ENCODE data around the gene SSC5D. TPM values are rescaled to one million over a fixed set of nuclear protein-coding genes. Genes with fewer than 3 reads are reported as not detected.

Gene SSC5D
- total RNA-seq, 1 experiment from 2014 or later = 0.26 TPM

DNA sequence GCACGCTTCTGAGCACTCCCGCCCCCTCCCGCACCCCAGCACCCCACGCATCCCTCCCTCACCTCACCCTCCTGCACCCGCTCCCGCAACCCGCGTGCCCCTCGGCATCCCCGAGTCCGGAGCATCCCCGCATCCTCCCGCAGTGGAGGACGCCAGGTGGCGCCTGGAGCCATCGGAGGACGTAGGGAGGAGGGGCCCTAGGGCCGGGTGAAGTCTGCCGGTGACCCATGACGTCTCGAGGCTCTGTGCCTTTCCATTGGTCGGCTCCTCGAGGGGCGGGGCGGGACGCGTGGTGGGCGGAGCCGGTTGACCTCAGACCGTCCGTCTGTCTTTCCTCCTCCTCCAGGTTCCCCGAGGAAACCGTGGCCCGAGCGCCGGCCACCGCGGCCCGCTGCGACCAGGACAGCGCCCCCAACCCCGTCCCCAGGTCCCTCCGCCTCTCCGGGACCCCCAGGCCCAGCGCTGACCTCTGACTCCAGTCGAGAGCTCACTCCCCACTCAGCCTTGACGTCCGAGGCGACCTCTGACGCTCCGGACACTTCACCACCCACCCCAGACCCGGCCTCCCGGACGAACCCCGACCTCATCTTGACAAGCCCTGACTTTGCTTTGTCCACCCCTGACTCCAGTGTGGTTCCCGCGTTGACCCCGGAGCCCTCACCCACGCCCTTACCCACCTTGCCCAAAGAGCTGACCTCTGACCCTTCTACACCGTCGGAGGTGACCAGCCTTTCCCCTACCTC, 28.8 kb downstream of the SSC5D start:
- Mint-ChIP-seq H3K9me3 (ENCODE audit: low read depth, unreplicated experiment) (no peaks in the 10 kb centered on the region), H3K4me3 (ENCODE audit: low read depth, unreplicated experiment) (peak overlapping the region; percentile 73), H3K4me1 (ENCODE audit: low read depth, unreplicated experiment) (no peaks in the 10 kb centered on the region), H3K27me3 (ENCODE audit: unreplicated experiment) (peaks cover 24% of the 10 kb centered on the region), H3K36me3 (ENCODE audit: insufficient read depth, unreplicated experiment) (peaks cover 16% of the 10 kb centered on the region), H3K27ac (ENCODE audit: unreplicated experiment) (peak overlapping the region; percentile 78)
- CTCF ChIA-PET = interaction anchor here (0.5 to 2.0 kb wide), 7 partner anchors 18 to 151 kb away, joined by 3 to 15 read pairs (median 4); partner anchors contain the start of genes FIZ1, ZNF784 and ZNF865
- BruUV-seq (replicated peaks) = no TSS peak
- intact Hi-C loops (cut with micrococcal nuclease; ENCODE audit: unreplicated experiment) = loop anchor here (1.0 to 2.0 kb wide), 3 partner anchors 82 to 114 kb away; partner anchors contain the start of gene FIZ1
- TF ChIP-seq, protein P1, sequence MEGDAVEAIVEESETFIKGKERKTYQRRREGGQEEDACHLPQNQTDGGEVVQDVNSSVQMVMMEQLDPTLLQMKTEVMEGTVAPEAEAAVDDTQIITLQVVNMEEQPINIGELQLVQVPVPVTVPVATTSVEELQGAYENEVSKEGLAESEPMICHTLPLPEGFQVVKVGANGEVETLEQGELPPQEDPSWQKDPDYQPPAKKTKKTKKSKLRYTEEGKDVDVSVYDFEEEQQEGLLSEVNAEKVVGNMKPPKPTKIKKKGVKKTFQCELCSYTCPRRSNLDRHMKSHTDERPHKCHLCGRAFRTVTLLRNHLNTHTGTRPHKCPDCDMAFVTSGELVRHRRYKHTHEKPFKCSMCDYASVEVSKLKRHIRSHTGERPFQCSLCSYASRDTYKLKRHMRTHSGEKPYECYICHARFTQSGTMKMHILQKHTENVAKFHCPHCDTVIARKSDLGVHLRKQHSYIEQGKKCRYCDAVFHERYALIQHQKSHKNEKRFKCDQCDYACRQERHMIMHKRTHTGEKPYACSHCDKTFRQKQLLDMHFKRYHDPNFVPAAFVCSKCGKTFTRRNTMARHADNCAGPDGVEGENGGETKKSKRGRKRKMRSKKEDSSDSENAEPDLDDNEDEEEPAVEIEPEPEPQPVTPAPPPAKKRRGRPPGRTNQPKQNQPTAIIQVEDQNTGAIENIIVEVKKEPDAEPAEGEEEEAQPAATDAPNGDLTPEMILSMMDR (IDR thresholded peaks at IDR 0.05; ENCODE audit: unreplicated experiment) = peak; percentile 91
- peak; percentile 98 for DNase-seq

DNA sequence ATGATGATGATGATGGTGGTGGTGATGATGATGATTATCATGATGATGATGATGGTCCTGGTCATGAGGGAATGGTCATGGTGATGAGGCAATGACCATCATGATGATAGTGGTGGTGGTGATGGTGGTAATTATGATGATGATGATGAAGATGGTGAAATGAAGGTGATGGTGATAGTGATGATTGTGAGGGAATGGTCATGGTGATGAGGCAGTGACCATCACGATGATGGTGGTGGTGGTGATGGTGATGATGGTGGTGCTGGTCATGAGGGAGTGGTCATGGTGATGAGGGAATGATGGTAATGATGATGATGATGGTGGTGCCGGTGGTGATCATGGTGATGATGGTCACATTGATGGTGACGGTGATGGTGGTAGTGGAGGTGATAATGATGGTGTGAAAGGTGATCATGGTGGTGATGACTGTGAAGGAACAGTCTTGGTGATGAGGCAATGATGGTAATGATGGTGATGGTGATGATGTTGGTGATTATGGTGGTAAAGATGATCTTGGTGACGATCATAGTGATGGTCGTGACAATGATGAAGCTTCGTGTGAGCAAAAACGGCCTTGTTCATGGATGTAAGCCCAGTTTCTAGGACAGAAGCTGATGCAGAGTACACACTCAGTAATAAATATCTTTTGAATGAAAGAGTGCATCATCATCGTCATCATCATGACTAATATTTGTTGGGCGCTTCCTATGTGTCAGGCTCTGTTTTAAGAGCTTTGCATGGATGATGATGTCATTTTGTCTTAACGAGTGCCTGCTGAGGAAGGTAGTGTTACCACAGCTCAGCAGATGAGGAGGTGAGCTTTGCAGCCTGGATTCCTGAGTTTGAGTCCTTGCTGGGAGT, 31.4 kb downstream of the SSC5D start:
- TF ChIP-seq, protein P1 (IDR thresholded peaks at IDR 0.05; ENCODE audit: unreplicated experiment) = no peak
- BruUV-seq (replicated peaks) = no TSS peak
- CTCF ChIA-PET = interaction anchor here (0.7 kb wide), 1 partner anchor 144 kb away, joined by 3 read pairs; no protein-coding TSS in a partner anchor
- DNase-seq = no peak
- Mint-ChIP-seq H3K9me3 (ENCODE audit: low read depth, unreplicated experiment) (no peaks in the 10 kb centered on the region), H3K27me3 (ENCODE audit: unreplicated experiment) (no peaks in the 10 kb centered on the region), H3K27ac (ENCODE audit: unreplicated experiment) (no peak overlapping the region), H3K4me3 (ENCODE audit: low read depth, unreplicated experiment) (no peak overlapping the region), H3K4me1 (ENCODE audit: low read depth, unreplicated experiment) (no peaks in the 10 kb centered on the region), H3K36me3 (ENCODE audit: insufficient read depth, unreplicated experiment) (peaks cover 16% of the 10 kb centered on the region)
- intact Hi-C loops (cut with micrococcal nuclease; ENCODE audit: unreplicated experiment) = no loop called here

DNA sequence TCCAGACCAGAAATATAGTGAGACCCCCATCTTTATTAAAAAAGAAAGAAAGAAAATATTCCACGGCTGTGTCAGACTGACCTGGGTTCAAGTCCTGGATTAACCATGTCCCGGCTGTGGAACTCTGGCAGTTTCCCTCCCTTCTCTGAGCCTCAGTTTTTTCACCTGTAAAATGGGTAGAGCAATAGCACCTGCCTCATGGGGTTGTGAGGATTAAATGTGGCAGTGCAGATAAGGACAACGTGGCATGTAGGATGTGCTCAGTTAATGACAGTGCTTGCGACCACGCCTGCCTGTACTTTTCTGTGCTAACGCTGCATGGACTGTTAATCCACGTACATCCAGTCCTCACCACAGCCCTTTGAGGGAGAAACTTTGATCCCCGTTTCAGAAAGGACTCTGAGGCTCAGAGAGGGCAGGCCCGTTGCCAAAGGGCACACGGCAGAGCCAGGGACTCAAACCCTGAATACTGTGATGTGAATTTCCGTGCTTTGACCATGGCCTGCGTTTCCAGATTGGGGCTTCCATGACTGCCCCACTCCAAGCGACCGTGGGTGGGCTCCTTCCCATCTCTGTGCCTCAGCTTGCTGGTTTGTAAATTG, 32.6 kb downstream of the SSC5D start:
- Mint-ChIP-seq H3K4me3 (ENCODE audit: low read depth, unreplicated experiment) (no peak overlapping the region), H3K27ac (ENCODE audit: unreplicated experiment) (no peak overlapping the region), H3K4me1 (ENCODE audit: low read depth, unreplicated experiment) (no peaks in the 10 kb centered on the region), H3K27me3 (ENCODE audit: unreplicated experiment) (no peaks in the 10 kb centered on the region), H3K36me3 (ENCODE audit: insufficient read depth, unreplicated experiment) (peaks cover 16% of the 10 kb centered on the region), H3K9me3 (ENCODE audit: low read depth, unreplicated experiment) (no peaks in the 10 kb centered on the region)
- CTCF ChIA-PET = no interaction called here
- no peak for DNase-seq
- BruUV-seq (replicated peaks) = no TSS peak
- intact Hi-C loops (cut with micrococcal nuclease; ENCODE audit: unreplicated experiment) = no loop called here
- TF ChIP-seq, protein P1 (IDR thresholded peaks at IDR 0.05; ENCODE audit: unreplicated experiment) = no peak

All from Calu3 (cell line).